Brain pericyte (primary cell): ENCODE data around the gene COG5.

Experiments used
- DNase-seq: peaks from one replicate; pipeline ENCODE4 v3.0.0-alpha.2; 2012; ENCODE audit warnings: low read depth, low spot score

Gene COG5

DNA sequence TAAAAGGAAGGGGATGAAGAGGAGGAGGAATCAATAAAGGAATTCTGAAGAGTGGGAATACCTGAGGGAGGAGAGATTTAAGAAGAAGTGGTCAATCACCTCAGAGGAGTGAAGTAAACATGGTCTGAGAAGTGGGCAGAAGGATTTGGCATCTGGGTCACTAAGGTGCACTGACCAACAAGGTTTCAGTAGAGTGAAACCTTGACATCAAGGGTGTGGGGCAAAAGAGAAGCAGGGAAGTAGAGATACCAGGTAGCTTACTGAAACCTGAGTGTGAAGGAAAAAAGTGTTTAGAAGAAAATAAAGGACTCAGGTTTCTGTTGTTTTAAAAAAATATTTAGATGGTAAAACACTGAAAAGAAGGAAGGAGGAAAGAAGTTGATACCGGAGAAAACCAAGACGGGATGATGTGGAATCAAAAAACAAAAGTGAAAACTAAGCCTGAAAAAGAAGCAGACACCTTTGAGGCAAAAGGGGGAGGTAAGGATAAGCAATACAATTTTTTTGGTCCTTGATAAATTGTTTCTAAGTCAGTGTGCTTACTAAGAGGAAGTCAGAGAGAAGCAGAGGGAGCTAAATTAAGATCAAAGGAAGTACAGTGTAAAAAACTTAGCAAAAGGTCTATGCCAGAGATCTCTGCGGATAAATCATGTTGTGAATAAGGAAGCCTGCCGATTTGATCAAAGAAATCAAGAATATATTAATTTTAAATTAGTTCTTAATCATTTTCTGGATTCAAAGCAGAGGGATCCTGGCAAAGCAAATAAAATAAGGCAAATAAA lies 231.0 kb downstream of the COG5 start:
- no peak for DNase-seq

DNA sequence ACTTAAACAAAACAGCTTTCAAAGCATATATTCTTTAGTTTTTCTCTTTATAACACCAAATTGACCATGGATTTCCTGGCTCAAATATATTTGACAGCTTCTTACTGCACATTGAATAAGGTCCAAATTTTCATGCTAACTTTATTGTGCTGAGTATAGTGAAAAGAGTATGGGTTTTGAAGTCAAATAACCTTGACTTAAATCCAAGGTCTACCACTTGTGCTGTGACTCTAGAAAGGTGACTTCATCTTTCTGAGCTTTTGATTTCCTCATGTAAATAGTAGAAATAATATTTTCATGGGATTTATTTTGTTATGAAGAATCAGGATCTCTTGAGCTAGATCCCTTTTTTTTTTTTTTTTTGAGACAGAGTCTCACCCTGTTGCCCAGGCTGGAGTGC lies 233.2 kb downstream of the COG5 start:
- DNase-seq: no peak

DNA sequence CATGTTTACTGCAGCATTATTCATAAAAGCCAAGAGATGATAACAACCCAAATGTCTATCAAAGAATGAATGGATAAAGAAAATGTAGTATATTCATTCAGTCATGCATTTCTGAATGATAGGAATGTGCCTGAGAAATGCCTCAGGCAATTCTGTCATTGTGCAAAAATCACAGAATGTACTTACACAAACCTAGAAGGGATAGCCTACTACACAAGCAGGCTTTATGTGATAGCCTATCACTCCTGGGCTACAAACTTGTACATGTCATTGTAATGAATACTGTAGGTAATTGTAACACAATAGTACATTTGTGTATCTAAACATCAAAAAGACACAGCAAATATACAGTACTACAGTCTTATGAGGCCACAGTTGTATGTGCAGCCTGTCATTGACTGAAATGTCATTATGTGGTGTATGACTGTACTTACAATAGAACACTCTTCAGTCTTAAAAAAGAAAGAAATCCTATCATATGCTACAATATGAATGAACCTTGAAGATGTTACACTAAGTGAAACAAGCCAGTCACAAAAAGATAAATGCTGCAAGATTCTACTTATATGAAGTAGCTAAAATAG lies 235.6 kb downstream of the COG5 start:
- DNase-seq: no peak

DNA sequence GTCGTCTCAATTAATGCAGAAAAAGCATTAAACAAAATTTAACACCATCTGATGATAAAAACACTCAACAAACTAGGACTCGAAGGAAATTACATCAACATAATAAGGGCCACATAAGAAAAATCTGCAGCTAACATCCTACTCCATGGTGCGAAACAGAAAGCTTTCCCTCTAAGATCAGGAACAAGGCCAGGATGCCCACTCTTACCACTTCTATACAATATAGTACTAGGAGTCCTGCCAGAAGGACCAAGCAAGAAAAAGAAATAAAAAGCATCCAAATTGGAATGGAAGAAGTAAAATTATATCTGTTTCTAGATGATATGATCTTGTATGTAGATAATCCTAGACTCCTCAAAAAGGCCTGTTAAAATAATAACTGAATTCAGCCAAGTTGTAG lies 237.7 kb downstream of the COG5 start:
- DNase-seq: no peak

DNA sequence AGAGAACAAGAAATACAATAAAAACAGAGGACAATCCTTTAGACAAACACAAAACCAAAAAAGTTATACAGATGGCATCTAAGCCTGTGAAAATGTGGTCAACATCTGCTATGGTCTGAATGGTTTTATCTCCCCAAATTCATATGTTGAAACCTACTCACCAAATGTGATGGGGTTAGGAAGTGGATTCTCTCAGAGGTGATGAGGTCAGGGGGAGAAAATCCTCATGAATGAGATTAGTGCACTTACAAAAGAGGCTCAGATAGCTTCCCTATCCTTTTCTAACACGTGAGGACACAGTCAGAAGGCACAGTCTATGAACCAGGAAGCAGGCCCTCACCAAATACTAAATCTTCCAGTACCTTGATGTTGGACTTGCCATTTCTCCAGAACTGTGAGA lies 241.7 kb downstream of the COG5 start:
- DNase-seq: no peak

DNA sequence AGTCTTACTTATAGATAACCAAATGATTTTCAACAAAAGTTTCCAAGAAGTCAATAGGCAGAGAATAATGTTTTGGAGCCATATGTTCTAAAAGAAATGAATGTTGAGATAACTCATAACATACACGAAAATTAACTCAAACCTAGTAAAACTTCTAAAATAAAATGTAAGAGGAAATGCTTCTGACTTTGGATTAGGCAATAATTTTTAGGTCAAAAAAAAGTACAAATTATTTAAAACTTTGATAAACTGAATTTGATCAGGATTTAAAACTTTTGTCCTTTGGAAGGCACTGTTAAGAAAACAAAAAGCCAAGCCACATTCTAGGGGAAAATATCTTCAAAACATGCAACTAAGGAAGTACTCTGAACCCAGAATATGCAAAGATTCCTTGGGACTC lies 242.1 kb downstream of the COG5 start:
- no peak for DNase-seq

DNA sequence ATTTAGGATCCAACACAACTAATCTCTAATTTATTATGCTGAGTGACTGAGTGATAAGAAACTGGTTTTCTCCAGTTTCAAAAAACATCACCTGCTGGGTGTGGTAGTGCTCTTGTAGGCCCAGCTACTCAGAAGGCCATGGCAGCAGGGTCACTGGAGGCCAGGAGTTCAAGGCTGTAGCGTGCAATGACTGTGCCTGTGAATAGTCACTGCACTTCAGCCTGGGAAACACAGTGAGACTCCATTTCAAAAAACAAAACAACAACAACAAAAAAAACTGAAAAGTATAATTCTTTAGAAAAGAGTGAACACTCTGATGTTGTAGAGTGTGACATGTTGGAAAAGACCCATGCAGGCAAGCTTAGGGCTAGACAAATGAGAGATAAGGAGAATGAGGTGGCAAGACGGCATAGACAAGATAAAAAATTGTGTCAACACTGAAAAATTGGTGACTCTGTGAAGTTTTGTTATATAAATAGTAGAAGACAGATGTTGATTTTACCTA lies 243.9 kb downstream of the COG5 start:
- no peak for DNase-seq

DNA sequence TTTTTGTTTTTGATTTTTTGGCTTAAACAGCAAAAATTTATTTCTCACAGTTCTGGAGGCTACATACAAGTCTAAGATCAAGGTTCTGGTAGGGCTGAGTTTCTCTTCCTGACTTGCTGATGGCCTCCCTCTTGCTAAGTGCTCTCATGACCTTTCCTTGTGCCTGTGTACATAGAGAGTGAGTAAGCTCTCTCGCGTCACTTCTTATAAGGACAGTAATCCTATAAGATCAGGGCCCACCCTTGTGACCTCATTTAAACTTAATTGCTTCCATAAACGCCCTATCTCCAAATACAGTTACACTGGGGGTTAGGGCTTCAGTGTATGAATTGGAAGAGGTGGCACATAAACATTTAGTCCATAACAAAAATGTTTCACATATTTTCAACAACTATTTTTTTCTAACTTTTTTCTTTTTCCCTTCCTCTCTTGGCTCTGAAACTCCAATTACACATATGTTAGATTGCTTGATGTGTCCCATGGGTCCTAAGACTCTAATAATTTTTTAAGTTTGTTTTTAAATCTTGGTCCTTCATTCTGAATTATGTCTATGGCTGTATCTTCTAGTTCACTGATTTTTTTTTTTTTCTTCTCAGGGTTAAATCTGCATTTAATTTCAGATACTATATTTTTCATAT lies 245.1 kb downstream of the COG5 start:
- DNase-seq: no peak

DNA sequence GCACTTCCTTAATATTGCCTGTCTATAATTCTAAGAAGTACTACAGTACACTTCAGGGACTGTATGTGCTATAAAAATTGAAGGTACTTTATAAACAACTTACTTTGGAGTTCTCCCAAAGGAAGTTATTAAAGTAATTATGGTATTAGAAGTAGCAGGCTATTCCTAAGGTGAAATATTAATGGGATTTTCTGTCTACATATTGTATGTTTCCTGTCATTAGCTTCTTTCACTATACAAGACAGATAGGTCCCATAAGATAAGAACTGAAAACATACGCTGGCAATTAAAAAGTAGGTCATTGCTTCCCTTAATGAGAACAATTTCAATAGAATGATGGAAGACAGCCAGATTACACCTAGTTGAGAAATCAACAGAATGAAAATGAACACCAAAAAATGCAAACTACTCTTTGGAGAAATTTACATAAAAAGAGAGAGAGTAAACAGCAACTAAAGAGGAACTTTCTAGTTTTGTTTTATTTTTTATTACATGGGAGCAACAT lies 248.0 kb downstream of the COG5 start:
- DNase-seq: no peak

DNA sequence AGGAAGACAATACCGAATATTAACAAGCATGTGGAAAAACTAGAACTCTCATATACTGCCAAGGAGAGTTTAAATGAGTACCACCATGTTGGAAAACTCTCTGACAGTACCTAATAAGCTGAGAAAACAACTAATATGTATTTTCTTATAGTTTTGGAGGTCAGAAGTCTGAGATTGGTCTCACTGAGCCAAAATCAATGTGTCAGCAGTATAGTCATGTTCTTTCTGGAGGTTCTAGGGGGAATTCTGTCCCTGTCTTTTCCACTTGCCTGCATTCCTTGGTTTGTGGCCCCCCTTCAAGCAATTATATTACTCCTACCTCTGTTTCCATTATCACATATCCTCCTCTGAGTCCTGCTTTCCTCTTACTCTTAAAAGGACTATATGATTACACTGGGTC lies 250.4 kb downstream of the COG5 start:
- DNase-seq: no peak

DNA sequence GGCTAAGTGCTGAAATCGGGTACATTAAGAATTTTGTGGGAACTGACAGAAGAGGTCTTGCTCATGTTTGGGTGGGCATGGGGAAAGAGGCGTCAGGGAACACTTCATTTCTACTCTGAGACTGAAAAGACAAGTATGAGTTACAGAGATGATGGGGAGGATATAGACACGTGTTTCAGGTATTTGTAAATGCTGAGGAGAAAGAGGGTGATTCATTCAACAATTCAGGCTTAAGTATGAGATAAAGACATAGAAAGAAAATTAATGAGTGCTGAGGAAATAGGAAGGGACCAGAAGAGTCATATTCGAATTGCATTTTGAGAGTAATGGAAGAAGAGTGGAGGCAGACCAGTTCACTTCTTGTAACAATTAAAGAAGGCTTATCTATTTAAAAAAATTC lies 251.3 kb downstream of the COG5 start:
- DNase-seq: no peak

DNA sequence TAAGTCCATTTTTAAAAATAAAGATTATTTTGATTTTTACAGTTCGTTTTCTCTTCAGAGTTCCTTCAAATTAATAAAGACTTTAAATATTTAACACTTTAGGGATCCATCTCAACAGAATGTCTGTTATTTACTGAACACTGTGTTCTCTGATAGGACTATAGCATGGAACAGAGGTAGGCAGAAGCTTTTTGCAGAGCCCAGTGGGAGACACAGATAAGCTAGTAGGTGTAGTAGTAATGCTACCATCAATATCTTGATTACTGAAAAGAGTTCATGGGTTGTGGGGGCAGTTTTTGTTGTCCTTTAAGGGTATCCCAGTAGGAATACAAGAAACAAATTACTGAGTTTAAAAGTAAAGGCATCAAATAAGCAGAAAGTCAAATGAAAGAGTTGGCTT lies 254.4 kb downstream of the COG5 start:
- no peak for DNase-seq

DNA sequence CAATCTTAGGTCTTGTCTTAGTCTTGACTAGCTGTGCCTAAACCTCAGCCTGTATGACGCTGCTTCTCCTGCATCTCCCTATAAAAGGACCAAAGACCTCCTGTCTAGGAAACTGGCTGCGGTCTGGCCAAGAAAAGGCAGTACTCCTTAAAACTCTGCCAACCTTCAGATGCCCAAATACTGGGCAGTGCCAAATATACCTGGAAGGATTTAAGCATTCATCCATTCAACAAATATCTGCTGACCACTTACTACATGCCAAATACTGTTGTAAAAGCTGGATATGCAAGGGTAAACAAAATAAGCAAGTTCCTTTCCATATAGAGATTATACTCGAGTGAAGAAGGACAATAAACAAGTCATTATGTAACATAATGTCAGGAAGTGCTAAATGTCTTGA lies 259.1 kb downstream of the COG5 start:
- DNase-seq: no peak

DNA sequence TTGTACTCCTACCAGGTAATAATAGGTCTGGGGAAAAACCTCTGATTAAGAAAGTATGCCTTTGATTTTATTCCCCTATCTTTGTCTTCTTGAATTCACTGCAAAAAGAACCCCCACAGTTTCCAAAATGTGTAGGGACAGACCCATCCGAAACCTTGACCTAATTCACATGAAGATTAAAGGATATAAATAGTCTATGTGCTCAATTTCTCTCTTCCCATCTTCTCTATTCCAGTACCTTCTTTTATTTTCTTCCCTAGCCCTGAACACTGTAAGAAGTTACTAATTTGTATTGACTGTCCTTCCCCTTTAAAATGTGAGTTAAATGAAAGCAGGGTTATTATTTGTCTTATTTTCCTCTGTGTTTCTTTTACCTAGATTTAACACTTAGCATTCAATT lies 259.7 kb downstream of the COG5 start:
- no peak for DNase-seq

DNA sequence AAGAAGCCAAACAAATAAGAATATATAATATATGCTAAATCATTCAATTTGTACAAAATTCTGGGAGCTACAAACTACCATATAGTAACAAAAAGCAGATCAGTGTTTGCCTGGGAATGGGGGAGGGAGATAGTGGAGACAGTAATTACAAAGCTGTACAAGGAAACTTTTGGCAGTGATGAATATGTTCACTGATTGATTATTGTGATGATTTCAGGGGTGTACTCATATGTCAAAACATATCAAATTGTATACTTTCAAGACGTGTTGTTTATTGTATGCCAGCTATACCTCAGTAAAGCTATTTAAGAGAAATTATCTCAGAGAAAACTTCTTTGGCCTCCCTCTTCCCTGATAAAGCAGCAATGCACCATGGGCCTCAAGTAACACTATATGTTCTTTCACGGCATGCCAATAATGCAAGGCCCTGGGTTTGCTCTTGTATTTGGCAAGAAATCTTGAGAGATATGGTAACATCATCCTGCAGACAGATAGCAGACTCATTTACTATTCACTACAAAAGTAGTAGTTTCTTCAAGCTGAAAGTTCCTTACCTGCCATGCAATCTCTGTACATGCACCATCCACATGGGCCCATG lies 261.4 kb downstream of the COG5 start:
- no peak for DNase-seq

DNA sequence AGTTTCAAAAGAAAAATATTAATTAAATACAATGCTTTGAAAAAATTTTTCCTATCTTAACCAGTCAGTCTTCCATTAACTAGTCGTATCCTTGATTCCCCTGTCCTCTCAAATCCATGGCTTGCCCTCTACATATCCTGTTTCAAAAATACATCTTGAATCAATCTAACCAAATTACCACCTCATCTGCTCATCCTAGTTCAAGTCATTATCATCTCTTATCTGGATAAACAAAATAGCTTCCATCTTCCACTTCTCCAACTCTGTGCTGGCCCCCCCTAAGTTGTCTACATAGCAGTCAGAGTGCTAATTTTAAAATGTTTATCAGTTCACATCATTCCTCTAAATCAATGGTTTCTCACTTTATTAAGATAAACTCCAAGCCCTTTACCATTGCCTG lies 269.5 kb downstream of the COG5 start:
- DNase-seq: no peak

DNA sequence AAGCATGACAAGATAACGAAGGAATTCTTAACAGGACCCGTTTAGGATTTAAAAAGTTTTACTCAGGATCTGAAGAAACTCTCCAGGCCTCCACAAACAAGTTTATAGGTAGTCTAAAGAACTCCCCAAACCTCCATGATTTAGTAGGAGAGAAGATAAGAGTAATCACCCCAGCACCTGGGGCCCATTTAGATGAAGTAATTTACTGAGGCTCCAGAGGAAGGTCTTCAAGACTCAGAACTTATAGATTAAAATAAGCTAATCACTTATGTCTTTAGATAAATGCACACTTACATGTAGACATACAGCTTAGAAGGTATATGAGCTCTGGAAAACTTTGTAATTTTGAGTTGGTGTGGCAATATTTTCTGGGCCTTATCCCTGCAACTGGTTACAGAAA lies 271.1 kb downstream of the COG5 start:
- DNase-seq: no peak

DNA sequence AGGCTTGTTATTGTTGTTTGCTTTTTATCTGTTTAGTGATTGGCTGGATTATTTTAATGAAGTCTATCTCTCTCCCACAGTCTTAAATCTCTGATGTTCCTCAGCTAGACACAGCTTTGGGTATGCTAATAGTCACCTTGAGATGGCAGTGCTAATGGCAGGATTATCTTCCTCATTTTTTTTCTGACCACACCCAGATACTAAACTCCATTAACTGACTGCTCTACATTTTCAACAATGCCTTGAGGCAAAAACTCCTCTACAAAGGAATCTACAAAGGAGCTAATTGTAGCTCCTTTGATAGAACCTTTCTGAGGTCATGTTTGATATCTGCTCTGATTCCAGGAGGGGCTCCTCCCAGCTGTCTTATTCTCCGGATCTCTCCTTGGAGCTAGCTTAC lies 272.3 kb downstream of the COG5 start:
- DNase-seq: no peak

DNA sequence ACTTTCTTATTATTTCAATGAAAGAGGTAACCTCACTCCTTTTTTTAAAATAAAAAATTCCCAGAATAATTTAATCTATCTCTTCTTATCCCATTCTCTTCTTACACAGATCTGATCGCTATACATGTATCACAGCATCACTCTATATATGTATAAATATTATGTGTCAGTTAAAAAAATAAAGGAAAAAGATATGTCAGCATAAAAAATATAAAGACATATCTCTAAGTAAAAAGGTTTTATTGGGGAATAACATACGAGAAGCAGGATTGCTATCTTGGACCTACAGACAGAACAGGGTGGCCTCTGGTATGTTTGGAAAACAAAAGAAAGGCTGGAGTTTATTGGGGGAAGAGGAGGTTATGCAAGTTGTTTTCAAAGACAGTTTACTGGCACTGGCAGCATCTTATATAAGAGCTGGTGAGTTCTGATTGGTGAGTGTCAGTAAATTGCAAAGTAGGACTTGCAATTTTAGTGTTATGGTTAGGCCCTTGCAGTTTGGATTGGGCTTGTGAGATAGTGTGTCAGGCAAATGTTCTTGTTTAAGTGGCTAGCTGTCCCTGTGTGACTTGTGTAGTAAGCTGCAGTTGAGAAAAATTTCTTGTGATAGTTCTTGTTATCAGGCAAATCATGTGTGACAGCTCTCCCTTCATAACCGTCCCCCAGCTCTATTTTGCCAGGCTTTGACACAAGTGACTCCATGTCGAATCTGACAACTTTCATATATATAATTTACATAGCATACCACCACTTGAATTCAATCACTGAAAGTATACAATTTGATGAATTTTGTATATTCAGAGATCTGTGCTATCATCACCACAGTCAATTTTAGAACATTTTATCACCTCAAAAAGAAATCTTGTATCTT lies 276.7 kb downstream of the COG5 start:
- no peak for DNase-seq

DNA sequence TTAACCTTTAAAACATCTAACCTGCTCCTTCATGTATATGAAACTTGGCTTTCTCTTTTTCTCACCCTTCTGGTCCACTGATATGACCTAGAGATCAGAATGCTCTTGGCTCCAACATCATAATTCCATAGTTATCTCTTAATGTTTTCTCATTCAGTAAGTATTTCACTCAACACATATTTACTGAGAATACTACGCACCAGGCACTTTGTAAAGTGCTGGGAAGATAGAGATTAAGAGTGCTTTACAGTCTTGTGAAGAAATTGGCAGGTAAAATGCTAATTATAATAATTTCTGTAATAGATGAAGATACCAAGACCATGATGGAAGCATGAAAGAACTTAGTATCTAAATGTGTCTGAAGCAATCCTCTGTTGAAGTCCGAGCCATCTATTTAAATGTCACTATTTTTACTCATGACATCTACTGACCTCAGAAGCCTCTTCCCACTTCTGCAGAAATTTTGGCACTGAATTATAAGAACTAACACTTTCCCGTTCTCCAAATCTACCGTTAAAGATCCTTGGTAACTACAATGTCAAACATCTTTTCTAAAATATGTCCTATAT lies 278.7 kb downstream of the COG5 start:
- no peak for DNase-seq

DNA sequence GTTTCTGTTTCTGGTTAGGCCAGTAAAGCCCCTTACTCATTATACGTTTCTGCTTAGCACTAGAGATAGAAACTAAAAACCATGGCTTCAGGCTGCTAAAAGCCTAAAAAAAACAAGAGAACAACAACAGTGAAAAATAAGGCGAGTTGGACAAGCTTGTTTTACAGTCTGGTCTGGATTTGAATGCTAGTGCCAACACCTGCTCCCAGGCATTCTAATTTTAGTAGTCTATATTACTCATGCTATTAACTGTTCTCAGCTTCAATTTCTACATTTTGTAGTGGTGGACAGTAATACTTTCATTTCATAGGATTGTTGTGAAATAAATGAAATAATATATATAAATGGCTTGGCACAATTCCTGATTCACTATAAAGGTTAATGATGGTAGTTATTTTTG lies 286.4 kb downstream of the COG5 start:
- no peak for DNase-seq
